NCI-H345 (cell line): ENCODE data around the gene NXPH3.

Source experiments
- DNase-seq: peaks from one replicate; lab custom pipeline; 2025; lab: John Stamatoyannopoulos, UW

The NXPH3 gene

GRCh38 chr17:49629447-49629846, 53.8 kb downstream of the NXPH3 start:
- DNase-seq: no peak

GRCh38 chr17:49630113-49630900, 54.6 kb downstream of the NXPH3 start:
- DNase-seq: no peak

- no peak for DNase-seq
Measured at GRCh38 chr17:49631496-49631895, 55.8 kb downstream of the NXPH3 start.
